ENCODE measurements around the gene AOPEP.

AOPEP gene

GRCh38 chr9:95048225-95049087, 322.0 kb downstream of the AOPEP start:
- no peak for DNase-seq

GRCh38 chr9:95049761-95050160, 323.3 kb downstream of the AOPEP start:
- DNase-seq = no peak

- DNase-seq = no peak
Measured at GRCh38 chr9:95053611-95054570, 327.4 kb downstream of the AOPEP start.

GRCh38 chr9:95055334-95055850, 328.9 kb downstream of the AOPEP start:
- DNase-seq = no peak

- no peak for DNase-seq
Measured at GRCh38 chr9:95055851-95056551, 329.5 kb downstream of the AOPEP start.

GRCh38 chr9:95057101-95057500, 330.6 kb downstream of the AOPEP start:
- no peak for DNase-seq

GRCh38 chr9:95058121-95058785, 331.8 kb downstream of the AOPEP start:
- no peak for DNase-seq

GRCh38 chr9:95058795-95059386, 332.4 kb downstream of the AOPEP start:
- DNase-seq = no peak

GRCh38 chr9:95060234-95060633, 333.7 kb downstream of the AOPEP start:
- no peak for DNase-seq

- no peak for DNase-seq
Measured at GRCh38 chr9:95060916-95061315, 334.4 kb downstream of the AOPEP start.

- DNase-seq = no peak
Measured at GRCh38 chr9:95061916-95062595, 335.6 kb downstream of the AOPEP start.

GRCh38 chr9:95062596-95063065, 336.1 kb downstream of the AOPEP start:
- DNase-seq = no peak

- DNase-seq = no peak
Measured at GRCh38 chr9:95063300-95063699, 336.8 kb downstream of the AOPEP start.

GRCh38 chr9:95065224-95065623, 338.7 kb downstream of the AOPEP start:
- no peak for DNase-seq

GRCh38 chr9:95067057-95067456, 340.6 kb downstream of the AOPEP start:
- DNase-seq = no peak

GRCh38 chr9:95067897-95068296, 341.4 kb downstream of the AOPEP start:
- no peak for DNase-seq

- DNase-seq = no peak
Measured at GRCh38 chr9:95070549-95071021, 344.1 kb downstream of the AOPEP start.

- DNase-seq = no peak
Measured at GRCh38 chr9:95071450-95071849, 345.0 kb downstream of the AOPEP start.

GRCh38 chr9:95071925-95072324, 345.4 kb downstream of the AOPEP start:
- no peak for DNase-seq

GRCh38 chr9:95073042-95073607, 346.6 kb downstream of the AOPEP start:
- DNase-seq = no peak

- no peak for DNase-seq
Measured at GRCh38 chr9:95073918-95074317, 347.4 kb downstream of the AOPEP start.
